Ascending aorta (tissue), 2 donors: Measurements from ENCODE around the gene PDZD2. TPM values are rescaled to one million over a fixed set of nuclear protein-coding genes. Genes with fewer than 3 reads are reported as not detected.

Experiments
- DNase-seq, 2 donors: peaks; one replicate each; pipeline ENCODE4 v3.0.0-alpha.2; 2019; ENCODE audit warnings: low spot score in 2 of 2
- H3K27ac ChIP-seq, 2 donors: fragments of 200-600 bp; sonication (generic); one replicate each; pipeline ENCODE4 v1.5.1; 2016 to 2017; ENCODE audit warnings: mild to moderate bottlenecking in 1 of 2
- H3K27me3 ChIP-seq: fragments of 200-600 bp; sonication (generic); one replicate; pipeline ENCODE4 v1.5.1; 2017
- H3K36me3 ChIP-seq, 2 donors: fragments of 200-600 bp; sonication (generic); one replicate each; pipeline ENCODE4 v1.5.1; 2016
- H3K4me1 ChIP-seq, 2 donors: fragments of 200-600 bp; sonication (generic); one replicate each; pipeline ENCODE4 v1.5.1; 2016 to 2017; ENCODE audit warnings: mild to moderate bottlenecking in 1 of 2
- H3K4me3 ChIP-seq, 2 donors: fragments of 200-600 bp; sonication (generic); one replicate each; pipeline ENCODE4 v1.5.1; 2016 to 2017; ENCODE audit warnings: mild to moderate bottlenecking in 1 of 2
- H3K9me3 ChIP-seq, 2 donors: fragments of 200-600 bp; sonication (generic); one replicate each; pipeline ENCODE4 v1.5.1; 2016
- CTCF ChIP-seq, 3 experiments: fragments of 200-600 bp in 2 of 3; fragments of 450-650 bp in 1 of 3; sonication (generic) in 2 of 3; IDR thresholded peaks; one replicate each; pipeline ENCODE4 v1.5.1; 2016 to 2019; ENCODE audit warnings: antibody characterized with exemption in 3 of 3, mild to moderate bottlenecking in 1 of 3, moderate library complexity in 1 of 3
- intact Hi-C: fragments of 100-400 bp; cut with DNase I; formaldehyde crosslinking; loops from one replicate; pipeline ENCODE4 v1.15.1; 2023
- total RNA-seq: library from RNA; depleted of rRNA; stranded (reverse); fragments of >200 nt; gene quantifications from one replicate; pipeline ENCODE4 v1.1.0, GENCODE V29; 2016

PDZD2 gene
- total RNA-seq, 1 donor from 2014 or later, result 8.1 TPM

- TF ChIP-seq CTCF (IDR thresholded peaks at IDR 0.05), result no peak
- intact Hi-C loops, result loop anchor here (5.0 to 10.0 kb wide), 2 partner anchors 445 to 558 kb away; partner anchors contain the start of genes C5orf22 and DROSHA
- H3K4me3 ChIP-seq, result no peak overlapping the region
- no peak for DNase-seq
- peaks cover 0 to 4% of the 10 kb centered on the region in 2 donors for H3K4me1 ChIP-seq
- H3K27me3 ChIP-seq, result no peaks in the 10 kb centered on the region
- H3K9me3 ChIP-seq, result no peaks in the 10 kb centered on the region
- H3K36me3 ChIP-seq, result peaks cover 0 to 7% of the 10 kb centered on the region in 2 donors
- no peak overlapping the region for H3K27ac ChIP-seq
Measured at GRCh38 chr5:32090026-32090754, 451.3 kb downstream of the PDZD2 start.

GRCh38 chr5:32090755-32091128, 451.8 kb downstream of the PDZD2 start:
- no peak for TF ChIP-seq CTCF (IDR thresholded peaks at IDR 0.05)
- H3K9me3 ChIP-seq, result no peaks in the 10 kb centered on the region
- H3K4me1 ChIP-seq, result peaks cover 0 to 7% of the 10 kb centered on the region in 2 donors
- intact Hi-C loops, result loop anchor here (5.0 to 10.0 kb wide), 2 partner anchors 446 to 558 kb away; partner anchors contain the start of genes C5orf22 and DROSHA
- no peak overlapping the region for H3K27ac ChIP-seq
- peaks cover 0 to 7% of the 10 kb centered on the region in 2 donors for H3K36me3 ChIP-seq
- H3K4me3 ChIP-seq, result no peak overlapping the region
- no peaks in the 10 kb centered on the region for H3K27me3 ChIP-seq
- DNase-seq, result no peak

- peaks cover 0 to 4% of the 10 kb centered on the region in 2 donors for H3K36me3 ChIP-seq
Measured at GRCh38 chr5:32092938-32093812, 454.2 kb downstream of the PDZD2 start.

GRCh38 chr5:32094691-32095090, 455.8 kb downstream of the PDZD2 start:
- peaks cover 0 to 9% of the 10 kb centered on the region in 2 donors for H3K36me3 ChIP-seq
- H3K27ac ChIP-seq, result peak overlapping the region; percentile 29 to 48
- peaks cover 0 to 12% of the 10 kb centered on the region in 2 donors for H3K4me1 ChIP-seq
- H3K27me3 ChIP-seq, result no peaks in the 10 kb centered on the region
- TF ChIP-seq CTCF (IDR thresholded peaks at IDR 0.05), result no peak
- H3K4me3 ChIP-seq, result no peak overlapping the region
- no peak for DNase-seq
- intact Hi-C loops, result loop anchor here (5.0 to 10.0 kb wide), 2 partner anchors 450 to 562 kb away; partner anchors contain the start of genes C5orf22 and DROSHA
- H3K9me3 ChIP-seq, result no peaks in the 10 kb centered on the region

More at GRCh38 chr5:32092938-32093812, 454.2 kb downstream of the PDZD2 start:
- Histone ChIP-seq H3K4me1 (peaks cover 0 to 7% of the 10 kb centered on the region in 2 donors), H3K9me3 (no peaks in the 10 kb centered on the region), H3K4me3 (no peak overlapping the region), H3K27me3 (no peaks in the 10 kb centered on the region), H3K27ac (no peak overlapping the region)
- DNase-seq, result peak in 1 of 2 donors; percentile 78
- peak; percentile 65 to 71 (median 65) for TF ChIP-seq CTCF (IDR thresholded peaks at IDR 0.05)
- intact Hi-C loops, result loop anchor here (1.0 to 10.0 kb wide), 4 partner anchors 268 to 561 kb away; partner anchors contain the start of genes C5orf22 and DROSHA

GRCh38 chr5:32095261-32095671, 456.3 kb downstream of the PDZD2 start:
- no peak for DNase-seq
- H3K9me3 ChIP-seq, result no peaks in the 10 kb centered on the region
- no peaks in the 10 kb centered on the region for H3K27me3 ChIP-seq
- intact Hi-C loops, result loop anchor here (10.0 kb wide), 1 partner anchor 450 kb away; no protein-coding TSS in a partner anchor
- H3K4me3 ChIP-seq, result no peak overlapping the region
- peaks cover 0 to 15% of the 10 kb centered on the region in 2 donors for H3K4me1 ChIP-seq
- no peak for TF ChIP-seq CTCF (IDR thresholded peaks at IDR 0.05)
- H3K36me3 ChIP-seq, result peaks cover 0 to 12% of the 10 kb centered on the region in 2 donors
- H3K27ac ChIP-seq, result peak overlapping the region; percentile 29 to 48
